Germinal center (tissue), 1 donor: ENCODE measurements around the gene TUBB4A.
"Not testable (repeated sequence)": the region's sequence is repeated elsewhere in the genome, so short reads cannot be mapped to it uniquely, and the experiment has no call there.

Experiments used
- DNase-seq: peaks from one replicate; pipeline ENCODE4 v3.0.0; 2012; ENCODE audit warnings: mixed read lengths, low spot score

Gene TUBB4A

GRCh38 chr19:6524311-6524710, 22.2 kb upstream of the TUBB4A start:
- no peak for DNase-seq

DNA sequence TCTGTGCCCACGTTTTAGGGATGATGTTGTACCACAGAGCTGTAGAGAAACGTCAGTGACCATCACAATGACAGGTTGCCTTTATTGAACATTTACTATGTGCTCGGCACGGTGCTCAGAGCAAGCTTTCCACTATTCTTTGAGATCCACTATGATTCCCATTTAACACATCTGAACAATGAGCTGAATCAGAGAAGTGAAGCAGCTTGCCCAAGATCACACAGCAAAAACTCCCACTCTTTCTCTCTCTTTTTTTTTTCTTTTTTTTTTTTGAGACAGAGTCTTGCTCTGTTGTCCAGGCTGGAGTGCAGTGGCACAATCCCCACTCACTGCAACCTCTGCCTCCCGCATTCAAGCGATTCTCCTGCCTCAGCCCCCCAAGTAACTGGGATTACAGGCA, 20.6 kb upstream of the TUBB4A start:
- no peak for DNase-seq

DNA sequence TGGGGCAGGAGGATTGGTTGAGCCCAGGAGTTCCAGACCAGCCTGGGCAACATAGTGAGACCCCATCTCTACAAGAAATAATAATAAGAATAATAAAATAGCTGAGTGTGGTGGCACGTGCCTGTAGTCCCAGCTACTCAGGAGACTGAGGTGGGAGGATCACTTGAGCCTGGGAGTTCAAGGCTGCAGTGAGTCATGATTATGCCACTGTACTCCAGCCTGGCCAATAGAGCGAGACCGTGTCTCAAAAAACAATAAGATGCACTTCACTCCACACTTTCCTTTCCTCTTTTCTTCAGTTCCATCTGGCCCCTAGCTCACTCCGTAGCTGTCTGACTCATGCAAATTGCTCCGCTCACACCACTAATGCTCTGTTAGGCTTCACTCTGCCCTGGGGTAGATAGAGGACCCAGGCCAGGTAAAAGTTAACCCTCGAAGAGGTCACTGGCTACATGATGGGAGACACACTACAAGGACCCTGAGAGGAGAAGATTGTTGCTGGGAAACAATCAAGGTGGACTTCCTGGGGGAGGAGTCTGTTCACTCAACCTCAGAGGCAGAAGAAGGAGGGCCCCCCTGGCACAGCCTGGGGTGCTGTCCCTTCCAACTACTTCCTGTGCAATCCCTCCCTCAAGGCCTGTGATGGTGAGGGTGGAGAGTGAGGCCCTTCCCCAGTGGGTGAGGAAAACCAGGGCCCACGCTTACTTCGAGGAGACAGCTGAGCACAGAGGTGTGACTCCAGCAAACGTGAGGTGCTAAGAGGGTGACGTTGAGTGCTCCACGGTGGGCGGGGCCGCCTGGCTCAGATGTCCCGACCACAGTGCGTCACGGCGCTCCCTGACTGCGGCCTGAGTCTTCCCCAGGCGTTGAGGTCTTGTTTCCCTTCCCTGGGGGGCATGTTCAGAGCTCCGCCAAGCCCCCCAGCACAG, 19.9 kb upstream of the TUBB4A start:
- peak; percentile 82 for DNase-seq

DNA sequence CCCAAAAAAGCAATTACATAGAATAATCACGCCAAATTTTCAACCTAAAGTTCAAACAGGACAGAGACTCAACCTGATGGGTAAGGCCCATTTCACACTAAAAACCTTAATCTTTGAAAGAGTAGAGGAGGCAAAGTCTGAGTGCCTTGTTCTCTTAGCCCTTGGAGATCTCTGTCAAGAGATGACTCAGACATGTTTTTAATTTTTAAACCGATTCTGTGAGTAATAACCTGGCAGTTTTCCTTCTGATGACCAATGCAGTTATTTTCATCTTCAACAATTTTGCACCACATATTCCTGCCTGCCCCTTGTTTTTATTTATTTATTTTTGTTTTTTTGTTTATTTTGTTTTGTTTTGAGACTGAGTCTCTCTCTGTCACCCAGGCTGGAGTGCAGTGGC, 17.2 kb upstream of the TUBB4A start:
- no peak for DNase-seq

GRCh38 chr19:6518145-6518911, 16.2 kb upstream of the TUBB4A start:
- peak; percentile 43 for DNase-seq

DNA sequence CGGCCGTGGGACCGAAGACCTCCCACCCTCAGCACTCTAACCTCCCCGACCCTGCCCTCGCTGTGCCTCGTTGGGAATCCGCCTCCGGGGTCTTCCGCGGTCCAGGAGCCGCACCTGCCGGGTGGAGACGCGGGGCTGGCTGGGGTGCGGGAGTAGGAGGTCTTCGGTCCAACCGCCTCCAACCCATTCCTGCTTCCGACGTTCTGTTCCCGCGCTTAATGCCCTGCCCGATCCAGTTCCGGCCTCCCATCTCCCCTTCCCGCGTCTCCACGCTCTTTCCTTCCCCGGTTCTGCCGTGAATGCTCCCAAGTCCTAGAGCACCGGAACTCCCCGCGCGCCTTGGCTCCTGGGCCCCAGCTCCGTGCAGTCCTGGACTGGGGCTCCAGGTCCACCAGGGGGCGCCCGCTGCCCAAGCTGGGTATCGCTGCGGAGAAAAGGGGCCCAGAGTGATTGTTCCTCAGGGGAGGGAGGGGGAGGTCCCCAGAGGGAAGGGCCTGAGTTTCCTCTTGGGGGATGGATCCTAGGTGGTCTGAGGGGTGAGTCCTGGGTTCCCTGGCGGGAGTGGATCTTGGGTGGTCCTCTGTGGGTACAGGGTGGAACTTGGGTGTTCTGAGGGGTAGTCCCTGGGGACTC, 14.7 kb upstream of the TUBB4A start:
- peak; percentile 92 for DNase-seq

DNA sequence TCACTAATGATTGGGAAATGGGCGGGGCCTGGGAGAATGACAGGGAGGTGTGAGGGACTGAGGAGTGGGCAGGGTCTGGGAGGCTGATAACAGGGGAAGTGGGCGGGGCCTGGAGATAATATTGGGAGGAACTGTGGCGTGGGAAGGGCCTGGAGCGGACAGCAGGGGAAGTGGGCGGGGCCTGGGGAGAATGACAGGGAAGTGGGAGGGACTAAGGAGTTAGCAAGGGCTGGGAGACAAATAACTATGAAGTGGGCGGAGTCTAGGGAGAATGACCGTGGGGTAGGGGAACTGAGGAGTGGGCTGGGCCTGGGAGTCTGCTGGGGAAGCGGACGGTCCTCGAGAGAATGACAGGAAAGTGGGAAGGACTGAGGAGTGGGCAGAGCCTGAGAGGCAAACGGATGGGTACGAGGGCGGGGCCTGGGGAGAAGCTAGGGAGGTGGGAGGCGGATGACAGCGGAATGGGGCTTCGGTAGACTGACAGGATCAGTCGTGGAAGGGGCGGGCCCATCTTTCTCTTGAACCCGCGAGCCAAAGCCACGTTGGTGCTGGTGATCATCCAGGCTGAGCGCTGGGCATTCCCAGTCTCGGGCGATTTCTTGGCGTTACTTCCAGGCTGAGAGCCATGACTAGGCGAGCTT, 14.0 kb upstream of the TUBB4A start:
- DNase-seq: peak; percentile 89

DNA sequence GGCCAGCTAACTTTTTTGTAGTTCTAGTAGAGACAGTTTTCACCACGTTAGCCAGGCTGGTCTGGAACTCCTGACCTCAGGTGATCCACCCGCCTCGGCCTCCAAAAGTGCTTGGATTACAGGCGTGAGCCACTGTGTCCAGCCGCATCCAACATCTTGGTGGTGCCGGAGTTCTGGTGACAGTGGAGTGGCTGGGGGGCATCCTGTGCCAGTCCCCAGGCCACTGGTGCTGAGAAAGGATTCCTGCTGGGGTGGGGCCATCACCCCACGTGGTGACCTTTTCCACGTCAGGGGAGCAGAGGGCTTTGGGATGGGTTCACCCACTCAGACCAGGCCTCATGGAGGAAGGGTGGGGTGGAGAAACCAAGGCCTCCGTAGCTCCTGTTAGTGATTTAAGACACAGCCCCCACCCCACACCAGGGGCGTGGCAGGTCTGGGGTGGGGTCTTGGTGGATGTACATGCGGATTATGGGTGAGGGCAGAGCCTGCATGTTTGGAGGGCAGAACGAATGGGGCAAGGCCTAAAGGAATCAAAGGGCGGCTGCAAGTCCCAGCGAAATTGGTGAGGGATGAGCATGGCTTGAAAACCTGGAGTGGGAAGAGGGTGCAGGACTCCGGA, 12.9 kb upstream of the TUBB4A start:
- DNase-seq: peak; percentile 3

DNA sequence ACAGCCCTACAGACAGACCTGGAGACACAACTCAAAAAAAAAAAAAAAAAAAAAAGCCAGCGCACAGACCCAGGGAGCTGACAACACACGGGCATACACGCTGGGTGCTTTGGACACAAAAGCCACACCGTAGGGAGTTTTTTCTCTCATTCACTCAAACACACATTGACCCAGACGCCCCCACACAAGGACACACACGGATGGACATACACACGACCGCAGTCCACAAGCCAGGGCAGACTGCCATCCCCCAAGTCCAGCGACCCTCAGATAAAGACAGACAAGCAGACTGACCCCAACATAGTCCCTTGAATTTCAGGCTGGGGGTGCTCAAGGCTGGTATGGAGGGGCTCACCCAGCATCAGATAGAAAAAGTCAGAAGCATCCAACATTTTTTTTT, 12.0 kb upstream of the TUBB4A start:
- DNase-seq: no peak

- no peak for DNase-seq
These were observed 8.5 kb upstream of the TUBB4A start for GRCh38 chr19:6510618-6511017.

DNA sequence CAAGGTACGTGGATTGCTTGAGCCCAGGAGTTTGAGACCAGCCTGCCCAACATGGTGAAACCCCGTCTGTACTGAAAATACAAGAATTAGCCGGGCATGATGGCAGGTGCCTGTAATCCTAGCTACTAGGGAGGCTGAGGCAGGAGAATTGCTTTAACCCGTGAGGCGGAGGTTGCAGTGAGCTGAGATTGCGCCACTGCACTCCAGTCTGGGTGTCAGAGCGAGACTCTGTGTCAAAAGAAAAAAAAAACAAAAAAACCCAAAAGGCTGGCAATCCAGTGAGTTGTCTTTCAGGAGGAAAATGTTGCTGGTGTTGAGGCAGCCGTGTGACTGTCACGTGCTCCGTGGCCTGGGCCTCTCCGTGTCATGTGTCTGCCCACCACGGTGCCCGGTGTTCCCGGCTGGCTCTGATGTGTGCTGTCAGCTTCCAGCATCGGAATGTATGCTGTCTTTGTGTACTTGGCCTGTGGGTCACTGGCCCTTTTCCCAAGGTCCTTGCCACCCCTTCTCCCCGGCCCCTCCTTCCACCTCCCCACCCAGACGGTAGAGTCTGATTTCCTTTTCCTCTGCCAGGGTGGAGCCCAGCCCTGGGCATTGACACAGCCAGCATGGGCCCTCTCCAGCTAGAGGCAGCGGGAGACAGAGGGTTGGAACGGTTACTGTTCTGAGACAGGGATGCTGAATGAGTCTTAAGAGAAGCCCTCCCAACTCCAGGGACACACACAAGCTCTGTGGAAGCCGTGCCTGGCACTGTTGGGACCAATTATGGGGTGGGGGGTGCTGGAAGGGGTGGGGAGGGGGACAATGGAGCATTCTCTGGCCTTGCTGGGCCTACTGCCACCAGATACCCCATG, 7.2 kb upstream of the TUBB4A start:
- no peak for DNase-seq

GRCh38 chr19:6508028-6508771, 6.1 kb upstream of the TUBB4A start:
- not testable (repeated sequence) for DNase-seq

DNA sequence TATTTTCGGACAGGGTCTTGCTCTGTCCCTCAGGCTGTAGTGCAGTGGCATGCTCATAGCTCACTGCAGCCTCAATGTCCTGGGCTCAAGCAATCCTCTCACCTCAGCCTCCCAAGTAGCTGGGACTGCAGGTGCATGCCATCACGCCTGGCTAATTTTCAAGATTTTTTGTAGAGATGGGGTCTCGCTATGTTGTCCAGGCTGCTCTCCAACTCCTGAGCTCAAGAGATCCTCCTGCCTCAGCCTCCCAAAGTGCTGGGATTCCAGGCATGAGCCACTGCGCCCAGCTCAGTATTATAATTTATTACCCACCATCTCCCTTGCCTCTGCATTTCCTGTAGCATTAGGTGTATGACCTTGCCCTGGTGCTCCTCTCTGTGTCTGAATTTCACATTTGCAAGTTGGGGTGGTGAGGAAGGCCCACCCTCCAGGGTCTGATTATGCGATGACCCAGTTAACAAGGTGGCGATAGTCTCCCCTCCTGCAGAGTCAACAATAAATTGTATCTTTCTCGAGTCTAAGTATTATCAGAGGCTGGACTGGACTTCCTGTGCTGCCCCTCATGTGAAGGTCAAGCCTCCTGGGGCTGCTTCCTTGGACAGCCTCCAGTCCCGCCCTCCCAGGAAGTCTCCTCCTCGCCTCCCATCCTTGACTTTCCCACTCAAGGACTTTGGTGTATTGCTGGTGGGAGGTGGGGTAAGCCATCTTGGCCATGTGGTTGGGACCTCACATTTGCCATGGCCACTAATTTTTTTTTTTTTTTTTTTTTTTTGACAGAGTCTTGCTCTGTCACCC, 1.5 kb upstream of the TUBB4A start:
- DNase-seq: no peak

DNA sequence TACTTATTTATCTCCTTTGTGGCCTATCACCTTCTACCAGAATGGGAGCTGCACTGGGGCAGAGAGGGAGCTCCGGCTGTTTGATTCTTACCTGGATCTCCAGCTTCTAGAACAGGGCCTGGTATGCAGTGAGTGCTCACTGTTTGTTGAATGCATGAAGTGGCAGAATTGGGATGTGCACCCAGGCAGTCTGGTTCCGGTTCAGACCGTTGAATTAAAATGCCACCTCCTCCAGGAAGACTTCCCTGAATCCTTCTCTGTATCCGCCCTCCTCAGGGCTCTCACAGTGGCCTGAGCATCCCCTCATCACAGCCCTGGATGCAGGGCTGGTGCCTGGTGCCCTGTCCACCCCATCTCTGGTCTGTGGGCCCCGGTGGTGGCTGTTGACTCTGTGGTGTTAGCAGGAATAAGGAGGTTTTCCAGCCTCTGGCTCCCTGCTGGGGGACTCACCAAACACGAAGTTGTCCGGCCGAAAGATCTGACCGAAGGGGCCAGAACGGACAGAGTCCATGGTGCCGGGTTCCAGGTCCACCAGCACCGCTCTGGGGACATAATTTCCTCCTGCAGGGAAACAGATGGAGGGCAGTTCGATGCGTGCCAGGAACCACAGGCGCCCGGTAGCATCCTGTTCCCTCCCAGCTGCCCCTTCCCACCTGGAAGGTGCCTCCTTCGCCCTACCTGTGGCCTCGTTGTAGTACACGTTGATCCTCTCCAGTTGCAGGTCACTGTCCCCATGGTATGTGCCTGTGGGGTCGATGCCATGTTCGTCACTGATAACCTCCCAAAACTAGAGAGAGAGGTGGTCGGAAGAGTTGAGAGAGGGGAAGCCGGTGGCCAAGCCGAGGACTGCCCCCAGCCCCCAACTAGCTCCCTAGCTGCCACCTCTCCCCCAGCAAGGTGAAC, 1.0 kb downstream of the TUBB4A start:
- no peak for DNase-seq

DNA sequence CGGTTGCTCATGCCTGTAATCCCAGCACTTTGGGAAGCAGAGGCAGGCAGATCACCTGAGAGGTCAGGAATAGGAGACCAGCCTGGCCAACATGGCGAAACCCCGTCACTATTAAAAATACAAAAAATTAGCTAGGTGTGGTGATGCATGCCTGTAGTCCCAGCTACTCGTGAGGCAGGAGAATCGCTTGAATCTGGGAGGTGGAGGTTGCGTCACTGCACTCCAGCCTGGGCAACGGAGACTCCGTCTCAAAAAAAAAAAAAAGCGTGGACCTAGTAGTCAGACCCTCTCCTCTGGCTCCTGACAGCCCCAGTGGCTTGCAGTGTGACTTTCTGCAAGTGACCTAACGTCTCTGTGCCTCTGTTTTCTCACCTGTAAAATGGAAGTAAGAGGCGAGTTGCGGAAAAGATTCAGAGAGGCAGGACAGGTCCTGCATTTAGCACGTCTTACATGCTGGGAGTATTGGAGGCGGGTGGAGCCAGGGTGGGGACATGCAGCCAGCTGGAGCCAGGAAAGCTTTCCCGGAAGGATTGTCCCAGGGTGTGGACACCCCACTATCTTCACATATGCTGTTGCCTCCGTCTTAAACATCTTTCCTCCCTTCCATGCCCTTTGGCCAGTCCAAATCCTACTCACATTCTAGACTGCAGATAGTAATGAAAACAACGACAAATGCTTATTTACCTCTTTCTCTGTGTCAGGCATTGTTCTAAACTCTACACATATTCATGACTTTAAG, 2.9 kb downstream of the TUBB4A start:
- DNase-seq: no peak

DNA sequence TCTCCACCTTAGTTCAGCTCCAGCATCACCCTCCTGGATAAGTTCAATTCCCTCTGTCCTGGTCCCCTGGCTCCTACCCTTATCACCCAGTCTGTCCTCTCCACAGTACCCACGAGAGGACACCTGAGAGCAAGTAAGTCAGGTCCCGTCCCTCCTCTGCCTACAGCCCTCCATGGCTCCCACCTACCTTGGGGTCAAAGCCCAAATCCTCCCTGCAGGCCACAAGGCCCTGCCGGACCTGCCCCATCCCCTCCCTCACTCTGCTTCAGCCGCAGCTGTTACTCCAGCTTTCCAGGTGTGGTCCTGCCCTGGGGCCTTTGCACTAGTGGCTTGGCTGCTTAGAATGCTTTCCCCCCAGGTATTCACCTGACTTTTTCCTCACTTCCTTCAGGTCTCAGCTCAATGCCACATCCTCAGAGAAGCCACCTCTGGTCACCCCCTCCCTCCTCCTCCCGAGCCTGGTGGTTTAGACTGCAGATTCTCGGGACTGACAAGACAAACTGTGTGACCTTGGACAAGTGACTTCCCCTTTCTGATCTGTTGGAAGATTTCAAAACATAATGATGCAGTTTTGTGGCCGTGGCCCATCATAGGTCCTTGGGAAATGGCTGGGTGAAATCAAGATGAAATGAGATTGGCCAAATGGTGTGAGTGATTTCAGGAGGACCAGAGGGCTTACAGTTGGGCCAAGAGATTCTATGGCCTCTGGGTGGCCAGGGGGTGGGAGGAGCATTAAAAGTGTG, 3.6 kb downstream of the TUBB4A start:
- DNase-seq: no peak

GRCh38 chr19:6495947-6496346, 6.2 kb downstream of the TUBB4A start:
- no peak for DNase-seq
